GM12878 (cell line): Measurements from ENCODE around the gene MVP. TPM values are rescaled to one million over a fixed set of nuclear protein-coding genes. Genes with fewer than 3 reads are reported as not detected.
"Not testable (repeated sequence)": the region's sequence is repeated elsewhere in the genome, so short reads cannot be mapped to it uniquely, and the experiment has no call there.

ENCODE experiments used
- ATAC-seq: fragments of 200-7000 bp; cut with Tn5 transposase; 3 replicates; pipeline ENCODE4 v1.9.1; 2020; ENCODE audit warnings: mild to moderate bottlenecking, moderate library complexity
- BruUV-seq: library from RNA; stranded (reverse); fragments of 400-500 nt; replicated peaks from 2 replicates; lab custom pipeline; 2021; lab: Mats Ljungman, UMichigan
- CTCF ChIA-PET: fragments of 300-600 bp; sonication (Branson Sonifier 250); formaldehyde crosslinking; extraction: SDS; loops from one replicate; lab custom pipeline; 2021; ENCODE audit warnings: inconsistent platforms; lab: Yijun Ruan, JAX
- POLR2A ChIA-PET: fragments of 350-600 bp; formaldehyde crosslinking; extraction: SDS; loops from one replicate; lab custom pipeline; 2021; ENCODE audit warnings: inconsistent platforms; lab: Charles Lee
- RAD21 ChIA-PET: fragments of 300-600 bp; sonication (Branson Sonifier 250); formaldehyde crosslinking; loops from one replicate; lab custom pipeline; 2023; ENCODE audit warnings: antibody characterized with exemption; ENCODE audit not compliant: unreplicated experiment; lab: Charles Lee
- SMC1A ChIA-PET: fragments of 300-600 bp; sonication (Branson Sonifier 250); formaldehyde crosslinking; loops from one replicate; lab custom pipeline; 2023; ENCODE audit not compliant: unreplicated experiment, uncharacterized antibody; lab: Charles Lee
- DNase-seq: peaks from one replicate; pipeline ENCODE4 v3.0.0-alpha.2; 2011; ENCODE audit warnings: low read depth, low spot score
- FAIRE-seq: peaks from 3 replicates; lab custom pipeline; 2011; peaks lifted over from hg19 to GRCh38; lab: Jason Lieb, UNC
- H2AFZ ChIP-seq: 2 replicates; pipeline ENCODE4 v1.6.0; 2011; ENCODE audit warnings: low read depth, low read length, control low read depth; ENCODE audit not compliant: control insufficient read depth
- H3K27ac ChIP-seq: 2 replicates; pipeline ENCODE4 v1.5.1; 2011; ENCODE audit warnings: control low read depth; ENCODE audit not compliant: control insufficient read depth, insufficient read depth
- H3K27me3 ChIP-seq, 2 experiments: replicated peaks in 1 of 2; 2 replicates each; pipeline versions ENCODE4 v1.6.0 to v1.6.1; 2011; ENCODE audit warnings: low read length in 1 of 2; ENCODE audit not compliant: control insufficient read depth in 2 of 2, insufficient read depth in 2 of 2
- H3K36me3 ChIP-seq, 2 experiments: 2 replicates each; pipeline ENCODE4 v1.5.1; 2011; ENCODE audit warnings: low read length in 1 of 2; ENCODE audit not compliant: control insufficient read depth in 2 of 2, insufficient read depth in 2 of 2
- H3K4me1 ChIP-seq: 2 replicates; pipeline ENCODE4 v1.6.1; 2011; ENCODE audit warnings: mild to moderate bottlenecking, low read length, moderate library complexity, mixed read lengths; ENCODE audit not compliant: control insufficient read depth, insufficient read depth
- H3K4me2 ChIP-seq: 2 replicates; pipeline ENCODE4 v1.6.0; 2011; ENCODE audit warnings: control low read depth; ENCODE audit not compliant: control insufficient read depth, insufficient read depth
- H3K4me3 ChIP-seq: fragments of 200-600 bp; sonication (generic); 2 replicates; pipeline ENCODE4 v1.5.1; 2016
- H3K79me2 ChIP-seq: 2 replicates; pipeline ENCODE4 v1.6.0; 2011; ENCODE audit warnings: low read length; ENCODE audit not compliant: control insufficient read depth, insufficient read depth
- H3K9ac ChIP-seq: 2 replicates; pipeline ENCODE4 v1.8.0; 2011; ENCODE audit warnings: low read length, control low read depth, mixed read lengths; ENCODE audit not compliant: control insufficient read depth, insufficient read depth
- H3K9me3 ChIP-seq: replicated peaks from 3 replicates; pipeline ENCODE4 v1.5.1; 2011; ENCODE audit warnings: mild to moderate bottlenecking, low read length; ENCODE audit not compliant: control insufficient read depth, insufficient read depth
- H4K20me1 ChIP-seq: 2 replicates; pipeline ENCODE4 v1.6.0; 2011; ENCODE audit not compliant: control insufficient read depth, insufficient read depth
- CEBPB ChIP-seq, 2 experiments: fragments of 150-350 bp in 1 of 2; IDR thresholded peaks; 2 replicates each; pipeline ENCODE4 v1.6.1; 2012 to 2014; ENCODE audit warnings: low read depth in 2 of 2, low read length in 2 of 2, borderline replicate concordance in 1 of 2, inconsistent platforms in 1 of 2
- MTA3 ChIP-seq: IDR thresholded peaks from 2 replicates; pipeline ENCODE4 v1.6.1; 2012; ENCODE audit warnings: low read length, inconsistent platforms, borderline replicate concordance
- WGBS: methylation state at CpG from one replicate; pipeline ENCODE4 v1.1.6; 2016; ENCODE audit warnings: low lambda C conversion rate; ENCODE audit not compliant: insufficient replicate concordance, insufficient coverage; ENCODE audit errors: missing lambda C conversion rate; 5-methylcytosine and 5-hydroxymethylcytosine counted together
- in situ Hi-C: fragments of 300-500 bp; cut with MboI; formaldehyde crosslinking; loops from 9 replicates; pipeline ENCODE4 v1.14.3; 2018; ENCODE audit warnings: mixed read lengths
- intact Hi-C: fragments of 100-400 bp; cut with micrococcal nuclease; formaldehyde crosslinking; loops from one replicate; pipeline ENCODE4 v1.14.2; 2022; ENCODE audit not compliant: unreplicated experiment
- polyA plus RNA-seq, 11 experiments: library from polyadenylated mRNA; depleted of rRNA in 4 of 11; unstranded in 6 of 11; stranded (reverse) in 5 of 11; fragments of >200 nt; fragmentation: Nextera tagmentation in 4 of 11; fragmentation: Illumina TruSeq in 1 of 11; extraction: Ambion mirVana in 4 of 11; extraction: Trizol in 1 of 11; gene quantifications; 1 replicate in 1 of 11; 2 replicates in 10 of 11; pipeline versions ENCODE4 v1.2.1 to v1.2.3, GENCODE V29; 2011 to 2016; ENCODE audit warnings: inconsistent platforms in 2 of 11, missing spikeins in 2 of 11, low read depth in 1 of 11
- total RNA-seq, 4 experiments: library from RNA; depleted of rRNA in 3 of 4; stranded (reverse); fragments of >200 nt in 3 of 4; fragmentation: Illumina TruSeq in 1 of 4; extraction: Trizol in 1 of 4; gene quantifications; 2 replicates each; pipeline versions ENCODE4 v1.2.1 to v1.2.3, GENCODE V29; 2013 to 2021

MVP gene
- total and polyA plus RNA-seq, 10 of the 15 experiments (the other 5 are each of a cell fraction or from before 2014, with no cell fraction given), result 0.98 to 74.2 (median 54.7) TPM

DNA sequence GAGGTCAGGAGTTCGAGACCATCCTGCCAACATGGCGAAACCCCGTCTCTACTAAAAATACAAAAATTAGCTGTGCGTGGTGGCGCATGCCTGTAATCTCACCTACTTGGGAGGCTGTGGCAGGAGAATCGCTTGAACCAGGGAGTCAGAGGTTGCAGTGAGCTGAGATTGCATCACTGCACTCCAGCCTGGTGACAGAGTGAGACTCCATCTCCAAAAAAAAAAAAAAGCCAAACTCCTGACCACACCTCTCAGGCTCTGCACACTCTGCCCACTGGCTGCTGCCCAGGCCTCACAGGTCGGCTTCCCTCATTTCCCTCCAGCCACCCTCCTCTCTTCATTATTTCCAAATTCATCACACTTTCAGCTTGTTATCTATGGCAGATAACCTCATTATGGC lies 47.9 kb upstream of the MVP start:
- intact Hi-C loops, H3K9me3 ChIP-seq, H3K27me3 ChIP-seq, H3K9ac ChIP-seq, DNase-seq, FAIRE-seq, H2AFZ ChIP-seq, ATAC-seq, H4K20me1 ChIP-seq, H3K27ac ChIP-seq, H3K4me1 ChIP-seq, SMC1A ChIA-PET, H3K4me3 ChIP-seq, in situ Hi-C loops, H3K4me2 ChIP-seq, BruUV-seq, H3K79me2 ChIP-seq, H3K36me3 ChIP-seq: not testable (repeated sequence)
- ChIA-PET CTCF (interaction anchor here (0.6 to 1.5 kb wide), 4 partner anchors 13 to 49 kb away, joined by 3 to 5 read pairs (median 3); no protein-coding TSS in a partner anchor), POLR2A (interaction anchor here (0.6 to 1.8 kb wide), 3 partner anchors 77 to 1100 kb away, joined by 3 to 4 read pairs (median 3); no protein-coding TSS in a partner anchor), RAD21 (interaction anchor here (0.6 to 1.6 kb wide), 2 partner anchors 18 to 47 kb away, joined by 3 to 4 read pairs; no protein-coding TSS in a partner anchor)
- 74% methylated on average over 7 of the region's 7 CpGs for WGBS

DNA sequence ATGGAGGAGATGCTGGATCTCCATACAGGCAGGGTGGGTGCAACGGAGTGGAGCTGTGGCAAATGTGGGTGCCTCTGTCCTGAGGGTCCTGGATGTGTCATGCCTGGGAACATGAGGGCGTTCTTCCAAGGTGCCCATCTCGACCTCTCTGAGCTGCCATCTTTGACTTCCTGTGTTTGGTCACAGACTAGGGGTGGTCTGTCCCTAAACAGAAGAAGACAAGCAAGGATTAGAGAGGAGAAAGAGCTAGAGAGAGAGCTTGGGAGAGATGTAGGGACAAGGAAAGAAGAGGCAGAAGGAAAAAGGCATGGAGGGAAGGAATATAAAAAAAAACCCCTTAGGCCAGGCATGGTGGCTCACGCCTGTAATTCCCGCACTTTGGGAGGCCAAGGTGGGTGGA lies 45.5 kb upstream of the MVP start:
- ChIA-PET POLR2A (interaction anchor here (0.6 kb wide), 1 partner anchor 38 kb away, joined by 6 read pairs; no protein-coding TSS in a partner anchor), RAD21 (interaction anchor here (0.7 kb wide), 1 partner anchor 368 kb away, joined by 3 read pairs; no protein-coding TSS in a partner anchor), SMC1A (interaction anchor here (0.8 to 1.1 kb wide), 2 partner anchors 10 to 15 kb away, joined by 3 read pairs; no protein-coding TSS in a partner anchor), CTCF (interaction anchor here (0.5 to 1.8 kb wide), 3 partner anchors 8 to 12 kb away, joined by 3 to 11 read pairs (median 3); no protein-coding TSS in a partner anchor)
- DNase-seq (no peak), FAIRE-seq (no peak), ATAC-seq (no peak)
- Histone ChIP-seq H3K9me3 (no peaks in the 10 kb centered on the region), H3K79me2 (no peaks in the 10 kb centered on the region), H2AFZ (no peak overlapping the region), H3K4me2 (no peak overlapping the region), H3K27me3 (no peaks in the 10 kb centered on the region), H3K27ac (no peak overlapping the region), H3K4me1 (no peaks in the 10 kb centered on the region), H3K9ac (no peak overlapping the region), H3K4me3 (no peak overlapping the region), H4K20me1 (no peaks in the 10 kb centered on the region), H3K36me3 (no peaks in the 10 kb centered on the region)
- BruUV-seq, result no TSS peak
- 57% methylated on average over 5 of the region's 5 CpGs for WGBS
- intact Hi-C loops (no loop called here), in situ Hi-C loops (no loop called here)
- TF ChIP-seq MTA3 (no peak), CEBPB (IDR thresholded peaks at IDR 0.05; ENCODE audit: borderline replicate concordance in 1 of 2, low read depth in 2 of 2, low read length in 2 of 2) (no peak)
